SU-DHL-6 (cell line): ENCODE measurements around the gene MAN2A1.

Source experiments
- H2AFZ ChIP-seq: fragments of 200-600 bp; sonication (generic); 2 replicates; pipeline ENCODE4 v1.6.1; 2014; ENCODE audit warnings: low read depth, mild to moderate bottlenecking, moderate library complexity, mixed read lengths, antibody characterized with exemption, low read length; ENCODE audit not compliant: severe bottlenecking
- H3F3A ChIP-seq: fragments of 200-600 bp; shearing (Covaris generic); 2 replicates; pipeline ENCODE4 v1.6.0; 2016; ENCODE audit warnings: antibody characterized with exemption, mild to moderate bottlenecking; ENCODE audit not compliant: insufficient read depth
- H3K27ac ChIP-seq: fragments of 200-600 bp; sonication (generic); 2 replicates; pipeline ENCODE4 v1.5.1; 2016; ENCODE audit warnings: low read depth, mild to moderate bottlenecking, low read length, moderate library complexity, mixed read lengths
- H3K27me3 ChIP-seq: fragments of 200-600 bp; sonication (generic), shearing (Covaris generic); 2 replicates; pipeline ENCODE4 v1.6.0; 2014; ENCODE audit warnings: mild to moderate bottlenecking, low read length
- H3K36me3 ChIP-seq: fragments of 200-600 bp; sonication (generic); 2 replicates; pipeline ENCODE4 v1.6.1; 2014; ENCODE audit warnings: mild to moderate bottlenecking, low read length, mixed read lengths
- H3K4me2 ChIP-seq: fragments of 300-600, 200-600 bp; shearing (Covaris generic), sonication (generic); 2 replicates; pipeline ENCODE4 v1.6.0; 2014; ENCODE audit warnings: low read length, low read depth, mild to moderate bottlenecking; ENCODE audit not compliant: poor library complexity, severe bottlenecking
- H3K4me3 ChIP-seq: fragments of 200-600 bp; sonication (generic); 2 replicates; pipeline ENCODE4 v1.5.1; 2014; ENCODE audit warnings: antibody characterized with exemption, low read length, mild to moderate bottlenecking, mixed read lengths; ENCODE audit not compliant: insufficient read depth, poor library complexity, severe bottlenecking
- H3K79me2 ChIP-seq: fragments of 200-600 bp; sonication (generic); 2 replicates; pipeline ENCODE4 v1.6.1; 2014; ENCODE audit warnings: mild to moderate bottlenecking, low read length, moderate library complexity; ENCODE audit not compliant: insufficient read depth
- H3K9ac ChIP-seq: fragments of 200-600 bp; sonication (generic); 2 replicates; pipeline ENCODE4 v1.7.0; 2014; ENCODE audit warnings: mild to moderate bottlenecking, low read length
- H3K9me2 ChIP-seq: fragments of 200-600 bp; sonication (generic); replicated peaks from 2 replicates; pipeline ENCODE4 v1.6.1; 2014; ENCODE audit warnings: low read length; ENCODE audit not compliant: insufficient read depth
- H3K9me3 ChIP-seq: fragments of 200-600 bp; sonication (generic); 2 replicates; pipeline ENCODE4 v1.6.1; 2014; ENCODE audit warnings: low read length, mixed read lengths; ENCODE audit not compliant: insufficient read depth
- H4K20me1 ChIP-seq: fragments of 200-600 bp; sonication (generic); 2 replicates; pipeline ENCODE4 v1.6.1; 2014; ENCODE audit warnings: low read depth, mild to moderate bottlenecking, antibody characterized with exemption, low read length, moderate library complexity, mixed read lengths
- EZH2phosphoT487 ChIP-seq: fragments of 200-600 bp; sonication (generic), shearing (Covaris generic); conservative IDR thresholded peaks from 2 replicates; pipeline ENCODE4 v1.6.1; 2018; ENCODE audit warnings: mild to moderate bottlenecking, antibody characterized with exemption, low read length, moderate library complexity, mixed read lengths
- TF ChIP-seq, protein P1 (sequence below): fragments of 200-600 bp; sonication (generic); IDR thresholded peaks from one replicate; pipeline ENCODE4 v1.5.1; 2017; ENCODE audit warnings: antibody characterized with exemption, mild to moderate bottlenecking, low read length, moderate library complexity; ENCODE audit not compliant: insufficient read depth, poor library complexity, severe bottlenecking

The MAN2A1 gene

DNA sequence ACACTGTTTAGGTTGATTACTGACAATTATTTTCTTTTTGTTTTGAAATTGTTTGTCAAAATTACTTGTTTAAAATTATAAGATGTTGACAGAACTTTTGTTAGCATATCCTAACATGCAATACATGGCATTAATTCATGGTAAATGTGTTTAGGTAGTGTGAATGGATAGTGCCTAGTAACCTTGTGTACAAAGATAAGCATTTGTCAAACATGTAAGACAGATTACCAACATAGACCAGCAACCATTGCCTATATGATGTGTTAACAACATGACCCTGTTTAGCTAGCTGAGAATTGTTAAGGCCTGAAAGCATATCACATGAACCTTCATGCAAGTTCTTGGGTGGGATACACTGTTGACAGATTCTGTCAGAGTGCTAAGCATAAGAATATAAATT is 13.4 kb downstream of the MAN2A1 start:
- no peak overlapping the region for H3K9ac ChIP-seq
- H4K20me1 ChIP-seq: 0 out of 2 replicates have a peak, but pooled peaks cover 8% of the 10 kb centered on the region
- H3K79me2 ChIP-seq: peaks cover 86% of the 10 kb centered on the region
- no peak overlapping the region for H3K4me3 ChIP-seq
- no peaks in the 10 kb centered on the region for H3F3A ChIP-seq
- no peak for TF ChIP-seq EZH2phosphoT487
- TF ChIP-seq, protein P1, sequence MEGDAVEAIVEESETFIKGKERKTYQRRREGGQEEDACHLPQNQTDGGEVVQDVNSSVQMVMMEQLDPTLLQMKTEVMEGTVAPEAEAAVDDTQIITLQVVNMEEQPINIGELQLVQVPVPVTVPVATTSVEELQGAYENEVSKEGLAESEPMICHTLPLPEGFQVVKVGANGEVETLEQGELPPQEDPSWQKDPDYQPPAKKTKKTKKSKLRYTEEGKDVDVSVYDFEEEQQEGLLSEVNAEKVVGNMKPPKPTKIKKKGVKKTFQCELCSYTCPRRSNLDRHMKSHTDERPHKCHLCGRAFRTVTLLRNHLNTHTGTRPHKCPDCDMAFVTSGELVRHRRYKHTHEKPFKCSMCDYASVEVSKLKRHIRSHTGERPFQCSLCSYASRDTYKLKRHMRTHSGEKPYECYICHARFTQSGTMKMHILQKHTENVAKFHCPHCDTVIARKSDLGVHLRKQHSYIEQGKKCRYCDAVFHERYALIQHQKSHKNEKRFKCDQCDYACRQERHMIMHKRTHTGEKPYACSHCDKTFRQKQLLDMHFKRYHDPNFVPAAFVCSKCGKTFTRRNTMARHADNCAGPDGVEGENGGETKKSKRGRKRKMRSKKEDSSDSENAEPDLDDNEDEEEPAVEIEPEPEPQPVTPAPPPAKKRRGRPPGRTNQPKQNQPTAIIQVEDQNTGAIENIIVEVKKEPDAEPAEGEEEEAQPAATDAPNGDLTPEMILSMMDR: no peak
- no peaks in the 10 kb centered on the region for H3K9me2 ChIP-seq
- H2AFZ ChIP-seq: no peak overlapping the region
- no peaks in the 10 kb centered on the region for H3K9me3 ChIP-seq
- H3K4me2 ChIP-seq: no peak overlapping the region
- H3K36me3 ChIP-seq: no peaks in the 10 kb centered on the region
- no peaks in the 10 kb centered on the region for H3K27me3 ChIP-seq
- no peak overlapping the region for H3K27ac ChIP-seq

DNA sequence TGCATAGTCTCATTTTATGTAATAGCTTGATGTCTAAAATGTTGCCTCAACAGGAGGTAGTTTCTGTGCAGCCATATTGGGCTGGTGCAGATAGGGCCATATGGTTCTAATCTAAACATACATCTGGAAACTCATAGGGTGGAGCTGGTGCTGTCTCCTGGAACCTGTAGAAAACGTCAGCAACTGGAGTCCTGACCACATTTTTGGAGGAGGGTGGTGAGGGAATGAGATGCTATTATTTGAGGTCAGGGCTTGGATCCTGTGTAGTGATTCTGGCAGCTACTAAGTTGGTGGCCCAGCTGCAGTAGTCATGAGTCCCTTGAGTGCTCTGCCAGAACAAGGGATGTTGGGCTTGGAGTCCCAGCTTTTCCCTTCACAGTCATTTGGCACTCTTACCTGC is 14.1 kb downstream of the MAN2A1 start:
- 0 out of 2 replicates have a peak, but pooled peaks cover 8% of the 10 kb centered on the region for H4K20me1 ChIP-seq
- no peak overlapping the region for H3K27ac ChIP-seq
- no peaks in the 10 kb centered on the region for H3K36me3 ChIP-seq
- peaks cover 81% of the 10 kb centered on the region for H3K79me2 ChIP-seq
- H3K4me3 ChIP-seq: no peak overlapping the region
- TF ChIP-seq EZH2phosphoT487: no peak
- TF ChIP-seq, protein P1: no peak
- H2AFZ ChIP-seq: no peak overlapping the region
- no peaks in the 10 kb centered on the region for H3K27me3 ChIP-seq
- no peak overlapping the region for H3K9ac ChIP-seq
- H3K4me2 ChIP-seq: no peak overlapping the region
- no peaks in the 10 kb centered on the region for H3K9me3 ChIP-seq
- no peaks in the 10 kb centered on the region for H3K9me2 ChIP-seq
- no peaks in the 10 kb centered on the region for H3F3A ChIP-seq

DNA sequence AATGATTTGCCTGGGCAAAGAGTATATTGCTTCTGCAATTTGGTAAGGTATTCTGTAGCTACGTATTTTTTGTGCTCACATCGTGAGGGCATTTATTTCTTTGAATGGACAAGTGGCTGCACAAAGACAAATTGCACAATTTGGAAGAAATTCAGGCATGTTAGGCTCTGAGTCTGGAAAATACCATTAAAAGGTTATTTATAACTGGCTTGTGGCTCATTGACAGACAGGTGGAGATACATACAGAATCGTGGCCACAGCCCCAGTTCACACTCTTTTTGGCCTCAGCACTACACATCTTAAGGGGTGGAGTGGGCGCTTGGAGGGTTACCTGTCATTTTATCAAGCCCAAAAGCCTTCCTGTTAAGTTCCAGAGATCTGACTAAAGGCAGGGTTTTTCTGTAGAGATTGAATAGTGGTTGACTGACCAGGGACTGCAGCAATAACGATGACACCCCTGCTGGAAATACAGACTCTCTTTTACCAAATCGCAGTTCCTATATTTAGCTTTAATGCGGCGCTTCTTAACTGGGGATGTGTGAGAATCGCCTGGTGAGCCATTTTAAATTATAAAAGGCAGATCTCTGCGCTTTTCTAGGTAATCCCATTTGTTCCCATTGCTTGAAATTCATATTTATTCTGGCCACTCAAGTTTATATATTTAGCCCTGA is 14.7 kb downstream of the MAN2A1 start:
- H4K20me1 ChIP-seq: 0 out of 2 replicates have a peak, but pooled peaks cover 8% of the 10 kb centered on the region
- no peaks in the 10 kb centered on the region for H3F3A ChIP-seq
- no peaks in the 10 kb centered on the region for H3K9me3 ChIP-seq
- TF ChIP-seq, protein P1: no peak
- no peak for TF ChIP-seq EZH2phosphoT487
- no peak overlapping the region for H3K27ac ChIP-seq
- H3K4me3 ChIP-seq: no peak overlapping the region
- no peak overlapping the region for H2AFZ ChIP-seq
- H3K4me2 ChIP-seq: no peak overlapping the region
- H3K9ac ChIP-seq: no peak overlapping the region
- H3K27me3 ChIP-seq: no peaks in the 10 kb centered on the region
- no peaks in the 10 kb centered on the region for H3K36me3 ChIP-seq
- peaks cover 77% of the 10 kb centered on the region for H3K79me2 ChIP-seq
- no peaks in the 10 kb centered on the region for H3K9me2 ChIP-seq
